GM21528 (cell line): ENCODE data around the gene STARD4.

Experiments used
- ATAC-seq: cut with Tn5 transposase; IDR thresholded peaks from one replicate; pipeline ENCODE4 v1.9.1; 2021; ENCODE audit warnings: mild to moderate bottlenecking, moderate library complexity; ENCODE audit not compliant: unreplicated experiment, low FRiP score

The STARD4 gene, protein sequence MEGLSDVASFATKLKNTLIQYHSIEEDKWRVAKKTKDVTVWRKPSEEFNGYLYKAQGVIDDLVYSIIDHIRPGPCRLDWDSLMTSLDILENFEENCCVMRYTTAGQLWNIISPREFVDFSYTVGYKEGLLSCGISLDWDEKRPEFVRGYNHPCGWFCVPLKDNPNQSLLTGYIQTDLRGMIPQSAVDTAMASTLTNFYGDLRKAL

DNA sequence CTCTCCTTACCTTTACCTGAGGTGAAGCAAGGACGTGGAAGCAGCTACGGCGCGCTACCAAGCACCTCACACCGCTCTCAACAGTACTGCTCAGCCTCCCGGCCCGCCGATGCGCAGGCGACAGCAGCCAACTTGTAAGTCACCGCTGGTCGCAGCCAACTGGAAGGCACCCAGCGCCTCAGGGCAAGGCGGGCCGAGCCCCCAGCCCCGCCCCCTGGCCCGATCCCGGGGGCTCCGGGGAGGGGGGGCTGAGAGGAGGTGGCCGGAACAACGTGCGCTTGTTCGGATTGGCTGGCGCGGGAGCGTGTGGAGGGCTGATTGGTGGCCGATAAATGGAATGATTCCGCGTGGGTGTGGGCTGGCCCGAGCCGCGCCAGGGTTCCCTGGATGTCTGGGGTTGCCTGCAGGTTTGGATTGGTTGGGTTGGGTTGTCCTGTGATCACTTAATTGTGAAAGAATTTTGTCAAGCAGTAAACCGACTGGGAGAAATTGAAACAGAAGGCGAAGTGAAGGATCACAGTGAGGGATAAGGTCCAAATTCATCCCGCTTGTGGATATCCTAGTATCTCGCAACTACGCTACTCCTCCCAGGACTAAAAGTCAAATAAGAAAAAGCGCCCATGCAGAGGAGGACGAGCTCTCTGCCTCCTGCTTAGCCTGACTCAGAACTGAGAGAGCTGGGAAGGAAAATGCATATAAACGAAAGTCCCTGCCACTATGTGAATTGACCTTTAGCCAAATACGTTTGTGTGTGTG is at the start of gene STARD4:
TSS of gene STARD4 (minus strand) at position 161 of the 756 bp plus-strand sequence. CDS start 5,102 bp downstream, outside the sequence.
- ATAC-seq = peak; percentile 91

DNA sequence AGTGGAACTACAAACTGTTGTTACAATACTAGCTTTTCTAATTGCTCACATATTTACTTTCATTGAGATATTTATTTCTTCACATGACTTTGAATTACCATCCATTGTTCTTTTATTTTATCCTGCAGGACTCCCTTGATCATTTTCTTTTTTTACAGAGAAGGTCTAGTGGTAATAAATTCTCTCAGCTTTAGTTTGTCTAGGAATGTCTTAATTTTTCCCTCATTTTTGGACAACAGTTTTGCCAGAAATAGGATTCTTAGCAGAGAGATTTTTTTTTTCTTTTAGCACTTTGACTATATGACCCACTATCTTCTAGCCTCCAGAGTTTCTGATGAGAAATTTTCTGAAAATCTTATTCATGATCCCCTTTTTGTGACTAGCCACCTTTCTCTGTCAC is 47.3 kb upstream of the STARD4 start:
- no peak for ATAC-seq

DNA sequence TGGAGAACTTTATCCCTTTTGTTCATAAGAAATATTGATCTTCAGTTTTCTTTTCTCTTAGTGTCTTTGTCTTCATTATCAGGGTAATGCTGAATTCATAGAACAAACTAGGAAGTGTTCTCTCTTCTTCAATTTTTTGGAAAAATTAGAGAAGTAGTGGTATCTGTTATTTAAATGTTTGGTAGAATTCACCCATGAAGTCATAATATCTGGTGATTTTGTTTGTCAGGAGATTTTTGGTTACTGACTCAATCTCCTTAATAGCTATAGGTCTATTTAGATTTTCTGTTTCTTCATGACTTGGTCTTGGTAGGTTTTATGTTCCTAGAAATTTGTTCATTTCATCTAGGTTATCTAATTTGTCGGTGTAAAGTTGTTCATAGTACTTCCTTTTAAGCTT is 45.4 kb upstream of the STARD4 start:
- no peak for ATAC-seq

DNA sequence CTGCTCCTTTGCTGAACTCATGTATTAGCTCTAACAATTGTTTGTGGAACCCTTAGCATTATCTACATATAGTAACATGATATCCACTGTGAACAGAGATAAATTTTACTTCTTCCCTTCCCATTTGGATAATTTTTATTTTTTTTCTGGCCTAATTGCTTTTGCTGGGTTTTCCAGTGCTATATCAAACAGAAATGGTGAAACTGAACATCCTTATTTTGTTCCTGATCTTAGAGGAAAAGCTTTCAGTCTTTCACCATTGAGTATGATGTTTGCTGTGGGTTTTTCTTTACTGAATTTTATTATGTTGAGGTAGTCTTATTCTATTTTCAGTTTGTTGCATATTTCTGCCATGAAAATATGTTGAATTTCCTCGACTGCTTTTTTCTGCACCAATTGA is 44.8 kb upstream of the STARD4 start:
- no peak for ATAC-seq

DNA sequence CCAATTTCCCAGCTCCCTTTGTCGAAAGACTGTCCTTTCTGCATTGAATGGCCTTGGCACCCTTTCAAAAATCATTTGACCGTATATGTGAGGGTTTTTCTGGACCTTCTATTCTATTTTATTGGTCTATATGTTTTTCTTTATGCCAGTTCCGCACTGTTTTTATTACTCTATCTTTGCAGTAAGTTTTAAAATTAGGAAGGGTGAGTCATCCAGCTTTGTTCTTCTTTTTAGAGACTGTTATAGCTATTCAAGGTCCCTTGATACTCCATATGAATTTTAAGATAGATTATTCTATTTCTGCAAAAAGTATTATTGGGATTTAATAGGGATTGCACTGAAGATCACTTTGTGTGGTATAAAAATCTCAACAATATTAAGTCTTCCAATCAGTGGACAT is 44.2 kb upstream of the STARD4 start:
- ATAC-seq = no peak

DNA sequence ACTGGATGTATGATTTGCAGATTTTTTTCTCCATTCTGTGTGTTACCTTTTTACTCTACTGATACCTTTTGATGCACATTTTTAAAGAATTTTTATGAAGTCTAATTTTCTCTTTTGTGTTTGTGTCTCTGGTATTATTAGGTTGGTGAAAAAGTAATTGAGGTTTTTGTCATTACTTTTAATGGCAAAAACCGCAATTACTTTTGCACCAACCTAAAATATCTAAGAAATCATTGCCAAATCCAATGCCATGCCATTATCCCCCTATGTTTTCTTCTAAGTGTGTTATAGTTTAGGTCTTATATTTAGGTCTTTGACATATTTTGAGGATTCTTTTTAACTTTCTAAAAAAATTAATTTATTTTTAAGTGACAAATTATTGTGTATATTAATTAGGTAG is 43.4 kb upstream of the STARD4 start:
- ATAC-seq = no peak

DNA sequence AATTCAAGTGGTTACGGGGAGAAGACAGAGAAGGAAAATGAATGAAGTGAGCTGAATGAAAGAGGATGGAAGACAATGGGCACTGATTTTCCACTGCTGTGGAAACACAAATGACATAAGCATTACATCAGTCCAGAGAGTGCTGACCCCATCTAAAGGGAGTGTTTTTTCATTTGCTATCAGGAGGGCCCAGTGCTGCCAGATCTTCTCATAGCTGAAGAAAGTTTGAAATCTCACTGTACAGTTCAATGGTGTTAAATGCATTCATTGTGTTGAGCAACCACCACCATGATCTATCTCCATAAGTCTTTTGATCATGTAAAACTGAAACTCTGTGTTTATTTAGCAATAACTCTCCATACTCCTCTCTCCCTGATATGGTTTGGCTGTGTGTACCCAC is 41.5 kb upstream of the STARD4 start:
- no peak for ATAC-seq

DNA sequence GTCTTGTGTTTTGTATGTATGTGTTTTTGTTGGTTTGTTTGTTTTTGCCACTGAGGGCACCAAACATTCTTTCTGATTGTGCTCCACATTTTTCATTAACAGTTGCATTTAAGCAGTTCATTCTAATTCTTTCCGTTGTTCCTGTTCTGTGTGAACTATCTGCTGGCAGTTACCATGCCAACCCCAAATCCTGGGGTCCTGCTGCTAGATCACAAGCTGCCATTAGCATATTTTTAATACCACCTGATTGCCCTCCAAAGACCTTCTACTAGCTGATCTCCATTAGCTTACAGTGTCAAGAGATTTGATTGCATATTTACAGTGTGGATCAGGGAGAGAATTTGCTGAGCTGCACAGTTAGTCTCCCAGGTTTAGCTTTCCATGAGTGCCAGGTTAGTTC is 40.6 kb upstream of the STARD4 start:
- no peak for ATAC-seq

DNA sequence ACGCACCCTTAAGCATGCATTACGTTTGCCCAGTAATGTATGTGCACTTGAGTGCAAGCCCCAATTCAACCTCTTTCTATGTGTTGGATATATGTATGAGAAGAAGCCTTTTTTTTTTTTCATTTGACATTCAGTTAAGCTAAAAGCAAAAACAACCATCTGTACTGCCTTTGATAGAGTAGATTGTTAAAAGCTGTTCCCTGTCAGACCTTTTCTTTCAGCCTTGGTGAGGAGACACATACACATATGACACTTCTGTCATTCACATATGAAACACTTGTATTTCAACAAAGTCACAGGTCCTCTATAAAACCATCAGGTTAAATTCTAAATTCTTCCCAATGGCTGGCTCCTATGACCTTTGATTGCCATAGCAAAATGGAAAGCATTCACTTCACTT is 40.2 kb upstream of the STARD4 start:
- no peak for ATAC-seq

DNA sequence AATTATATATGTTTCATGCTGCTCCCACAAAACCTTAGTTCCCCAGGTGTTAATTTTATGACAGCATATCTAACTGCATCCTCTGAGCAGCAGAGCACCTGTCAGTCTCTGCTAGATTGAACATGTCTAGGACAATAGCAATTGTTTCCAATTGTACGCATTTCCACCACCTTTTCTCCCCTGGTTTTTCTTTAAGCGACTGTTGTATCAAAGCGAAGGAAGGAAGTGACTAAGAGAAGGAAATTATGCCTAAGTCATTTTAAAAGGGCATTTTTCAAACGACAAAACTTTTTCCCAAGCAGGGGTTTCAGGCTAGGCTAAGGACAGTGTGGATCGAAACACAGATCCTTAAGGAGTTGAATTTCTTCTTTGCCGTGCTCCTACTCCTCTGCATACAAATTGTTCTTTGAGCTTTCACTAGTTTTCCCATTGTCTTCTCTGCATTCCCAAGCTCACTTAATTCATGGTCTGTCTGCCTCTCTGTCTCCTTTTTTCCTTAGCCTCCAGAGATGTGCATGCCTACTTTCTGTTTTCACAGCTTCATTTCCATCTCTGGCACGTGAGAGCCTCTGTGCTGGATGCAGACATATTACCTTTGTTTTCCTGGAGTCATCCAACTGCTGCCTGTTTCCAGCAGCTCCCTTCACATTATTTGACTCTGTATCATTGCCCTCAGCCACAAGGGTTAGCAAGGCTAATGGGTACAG is 39.4 kb upstream of the STARD4 start:
- no peak for ATAC-seq

DNA sequence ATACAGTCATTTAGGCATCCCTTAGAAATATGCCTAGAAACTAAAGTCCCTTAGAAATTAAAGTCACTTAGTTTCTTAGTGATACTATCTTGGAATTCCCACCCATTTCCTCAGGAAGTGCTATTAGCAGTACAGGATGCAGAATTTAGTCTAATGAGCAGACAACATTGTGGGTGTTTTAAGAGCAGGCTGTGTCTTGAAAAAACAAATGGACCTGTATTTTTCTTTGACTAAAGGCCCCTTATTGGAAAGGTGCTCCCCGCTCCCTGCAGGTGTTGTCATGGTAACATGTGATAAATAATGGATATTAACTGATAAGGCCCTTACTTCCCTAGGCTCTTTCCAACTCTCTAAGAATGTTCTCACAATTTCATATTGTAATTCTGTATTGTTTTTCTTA is 38.8 kb upstream of the STARD4 start:
- no peak for ATAC-seq

DNA sequence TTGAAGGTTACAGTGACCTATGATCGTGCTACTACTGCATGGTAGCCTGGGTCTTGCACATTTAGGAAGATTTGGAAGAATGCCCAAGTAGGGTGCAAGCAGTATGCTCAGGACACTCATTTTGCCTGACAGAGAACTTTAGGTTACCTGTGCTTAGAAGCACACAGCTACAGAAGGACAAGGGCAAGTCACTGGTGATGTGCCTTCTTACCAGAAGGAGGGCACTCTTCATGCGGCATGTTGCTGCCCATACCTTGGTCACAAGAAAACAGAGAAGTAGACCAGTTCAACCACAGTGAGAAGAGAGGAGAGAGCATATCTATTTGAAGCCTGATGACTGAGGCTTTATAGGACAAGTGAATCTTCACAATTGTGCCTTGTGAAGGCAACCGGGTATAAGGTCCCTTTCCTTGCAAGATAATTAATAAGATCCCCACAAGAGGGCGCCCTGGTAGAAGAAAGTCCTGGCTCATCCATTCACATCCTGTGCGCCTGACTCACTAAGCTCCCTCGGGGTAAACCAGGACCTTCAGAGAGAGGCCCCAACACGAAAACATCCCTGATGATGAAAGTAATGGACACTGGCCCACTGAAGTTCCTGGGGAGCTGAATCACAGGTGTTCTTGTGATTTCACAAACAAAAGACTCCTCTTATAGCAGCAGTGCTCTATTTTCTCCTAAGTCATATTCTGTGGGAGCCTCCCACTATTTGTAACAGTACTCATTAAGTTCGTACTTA is 38.1 kb upstream of the STARD4 start:
- peak; percentile 88 for ATAC-seq

DNA sequence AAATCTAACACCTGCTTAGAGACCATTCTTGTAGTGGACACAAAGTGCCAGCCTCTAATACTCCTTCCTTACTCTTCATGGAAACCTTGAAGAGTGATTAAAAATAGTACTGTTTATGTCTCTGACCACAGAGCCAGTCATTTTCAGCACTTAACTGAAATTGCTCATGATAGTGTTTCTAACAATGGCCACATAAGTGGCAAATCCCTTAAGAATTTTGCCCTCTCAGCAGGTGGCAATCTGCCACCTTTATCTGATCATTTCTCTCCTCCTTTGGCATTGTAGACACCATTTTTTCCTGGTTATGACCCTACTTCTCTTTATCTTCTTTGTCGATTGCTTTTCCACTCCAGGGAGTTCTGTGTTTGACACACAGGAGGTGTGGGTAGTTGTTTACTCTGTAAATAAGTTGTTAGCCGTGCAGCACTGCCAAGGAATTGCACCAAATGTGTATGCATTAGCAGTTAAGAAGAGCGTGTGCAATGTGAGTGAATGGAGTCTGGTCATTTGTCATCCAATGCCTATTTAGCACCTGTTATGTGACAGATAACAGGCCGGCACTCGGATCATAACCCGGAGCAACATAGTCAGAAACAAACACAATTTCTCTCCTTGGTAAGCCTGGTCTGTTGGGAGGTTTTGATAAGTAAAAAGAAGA is 36.8 kb upstream of the STARD4 start:
- no peak for ATAC-seq

DNA sequence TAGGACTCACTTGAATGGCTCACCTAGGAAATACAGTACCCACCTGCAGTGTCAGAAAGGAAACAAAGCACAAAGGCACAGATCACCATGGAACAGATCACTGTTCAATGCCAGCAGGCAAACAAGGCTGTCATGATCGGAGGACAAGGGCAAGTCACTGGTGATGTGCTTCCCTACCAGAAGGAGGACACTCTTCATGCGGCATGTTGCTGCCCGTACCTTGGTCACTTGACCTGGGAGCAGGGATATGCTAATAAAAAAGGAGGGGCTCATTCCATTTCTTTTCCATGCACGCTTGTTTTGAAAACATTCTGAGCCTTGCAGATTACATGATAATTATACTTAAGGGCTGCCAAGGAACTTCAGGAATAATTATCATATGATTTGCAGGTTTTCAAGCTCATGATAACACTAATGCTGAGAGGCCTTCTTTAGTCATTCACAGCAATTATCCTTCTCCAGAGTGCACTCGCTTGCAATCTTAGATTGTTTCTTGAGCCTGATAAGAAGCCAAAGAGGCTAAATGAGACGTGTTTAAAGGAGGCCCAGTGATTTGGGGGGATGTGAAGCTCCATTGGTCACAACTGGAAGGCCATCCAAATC is 36.1 kb upstream of the STARD4 start:
- ATAC-seq = no peak

DNA sequence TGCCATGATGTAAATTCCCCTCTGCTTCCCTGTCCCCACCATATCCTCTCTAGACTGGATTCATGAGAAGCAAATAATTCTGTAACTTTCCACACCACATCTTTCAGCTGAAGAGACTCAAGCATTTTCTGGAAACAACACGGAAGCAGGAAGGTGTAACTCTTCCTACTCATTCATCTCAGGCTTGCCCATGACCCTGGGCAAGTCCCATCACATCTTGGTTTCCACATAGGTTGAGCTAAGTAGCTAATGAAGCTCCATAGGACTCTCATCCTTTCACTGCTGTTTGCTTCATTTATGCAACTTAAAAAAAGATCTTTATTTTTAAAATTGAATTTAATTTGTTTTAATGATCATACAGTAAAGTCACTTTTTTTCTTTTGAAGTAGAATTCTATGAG is 32.7 kb upstream of the STARD4 start:
- ATAC-seq = no peak

DNA sequence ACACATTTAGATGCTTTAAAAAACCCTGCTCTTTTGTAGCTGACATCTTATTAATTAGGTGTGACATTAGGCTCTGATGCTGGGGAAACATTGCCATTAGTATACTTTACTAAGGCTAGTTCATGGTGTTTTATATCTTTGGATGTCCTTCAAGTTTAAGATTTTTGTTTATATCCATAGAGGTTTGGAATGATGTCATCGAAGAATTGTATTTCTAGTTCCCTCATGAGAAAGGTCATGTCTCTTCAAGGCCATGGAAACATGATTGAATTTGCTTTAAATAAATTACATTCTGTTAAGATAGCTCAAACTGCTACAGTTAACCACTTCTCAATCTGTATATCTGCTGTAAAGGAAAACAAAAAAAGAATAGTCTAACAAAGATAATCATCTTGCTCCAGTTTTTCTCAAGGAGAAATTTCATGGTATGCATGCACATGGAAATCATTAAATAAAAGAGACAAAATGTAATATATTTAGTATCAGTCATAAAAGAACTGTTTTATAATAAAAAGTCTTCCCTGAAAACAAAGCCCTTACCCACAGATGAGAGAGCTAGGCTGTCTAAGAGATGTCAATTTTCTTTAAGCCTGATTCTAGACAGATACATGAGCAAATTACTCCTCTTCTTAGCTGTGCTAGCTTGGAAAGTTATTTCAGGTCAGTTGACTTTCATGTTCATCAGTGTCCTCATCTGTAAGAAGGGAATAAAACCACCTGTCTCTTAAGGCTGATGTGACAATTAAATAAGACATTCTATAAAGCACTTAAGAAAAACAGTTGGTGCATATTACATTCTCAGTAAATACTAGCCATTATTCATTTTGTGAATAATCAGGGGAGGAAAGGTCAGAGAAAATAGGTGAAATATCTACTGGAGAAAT is 25.0 kb upstream of the STARD4 start:
- no peak for ATAC-seq

DNA sequence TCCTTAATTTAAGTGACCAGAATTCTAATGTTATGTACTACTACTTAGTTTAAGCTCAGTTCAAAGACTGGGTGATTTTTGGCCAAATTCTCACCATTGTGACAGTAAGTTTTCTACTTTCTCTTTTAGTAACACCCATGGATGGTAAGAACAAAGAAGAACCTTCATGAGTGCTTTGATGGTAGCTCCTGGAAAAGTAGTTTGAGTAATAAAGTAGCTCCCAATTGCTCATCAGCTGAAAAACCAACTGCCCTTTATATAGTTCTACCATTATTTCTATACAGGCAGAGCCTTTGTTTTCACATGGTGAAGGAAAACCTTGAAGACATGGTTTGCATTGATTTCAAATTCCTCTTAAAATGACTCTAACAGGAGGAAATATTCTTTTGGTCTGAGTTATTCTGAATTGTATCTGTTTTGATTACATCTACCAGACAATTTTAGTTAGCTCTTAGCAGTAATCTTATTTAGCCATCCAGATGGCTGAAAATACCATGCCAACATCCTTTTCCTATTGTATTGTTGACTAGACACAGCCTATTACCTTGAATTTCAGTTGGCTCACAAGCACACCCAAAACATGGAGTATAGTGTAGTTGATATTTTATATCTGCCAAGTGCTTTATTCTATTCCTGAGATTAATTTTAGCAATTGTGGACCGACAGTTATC is 23.7 kb upstream of the STARD4 start:
- no peak for ATAC-seq

DNA sequence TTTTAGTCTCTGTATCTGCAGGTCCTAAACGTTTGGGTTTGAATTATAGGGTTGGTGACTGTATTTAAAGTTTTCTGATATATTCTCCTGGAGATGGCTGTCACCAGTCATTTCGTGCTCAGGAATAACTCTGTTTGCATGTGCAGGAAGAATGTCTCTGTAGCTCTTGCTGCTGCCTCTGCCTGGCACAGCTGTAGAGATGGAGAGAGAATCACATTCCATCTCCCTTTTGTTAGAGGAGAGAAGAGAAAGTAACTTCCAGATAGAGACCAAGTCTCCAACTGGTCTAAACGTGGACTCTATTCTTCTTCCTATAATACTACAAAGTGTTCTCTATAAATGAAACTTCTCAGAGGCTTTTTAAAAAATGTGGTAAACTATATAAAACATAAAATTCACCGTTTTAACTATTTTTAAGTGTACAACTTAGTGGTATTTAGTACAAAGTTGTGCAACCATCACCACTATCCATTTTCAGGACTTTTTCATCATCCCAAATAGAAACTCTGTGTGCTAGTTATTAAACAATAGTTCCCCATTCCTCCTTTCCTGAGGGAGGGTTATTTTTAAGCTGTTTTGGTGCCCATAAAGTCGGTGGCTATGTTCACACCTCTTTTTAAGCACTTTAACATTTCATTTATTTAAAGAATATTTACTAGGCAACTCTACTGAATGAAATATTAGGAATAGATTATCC is 20.7 kb upstream of the STARD4 start:
- no peak for ATAC-seq
